Neural cell (in vitro differentiated cells): Measurements from ENCODE around the gene SND1. TPM values are rescaled to one million over a fixed set of nuclear protein-coding genes. Genes with fewer than 3 reads are reported as not detected.

ENCODE experiments used
- H2AFZ ChIP-seq: fragments of 200-600, 300-800 bp; sonication (generic), shearing (Covaris generic); 2 replicates; pipeline ENCODE4 v1.6.0; 2014; ENCODE audit warnings: low read depth, mild to moderate bottlenecking, antibody characterized with exemption, low read length, moderate library complexity
- H3F3A ChIP-seq: fragments of 200-600 bp; shearing (Covaris generic); 2 replicates; pipeline ENCODE4 v1.6.1; 2016; ENCODE audit warnings: mild to moderate bottlenecking, moderate library complexity, mixed read lengths, antibody characterized with exemption, low read length; ENCODE audit not compliant: insufficient read depth, poor library complexity, severe bottlenecking
- H3K27ac ChIP-seq: fragments of 200-600, 300-800 bp; sonication (generic), shearing (Covaris generic); 2 replicates; pipeline ENCODE4 v1.5.1; 2014; ENCODE audit warnings: mild to moderate bottlenecking, low read length, moderate library complexity
- H3K27me3 ChIP-seq: fragments of 300-800, 200-600 bp; sonication (generic), shearing (Covaris generic); 2 replicates; pipeline ENCODE4 v1.6.0; 2014; ENCODE audit warnings: mild to moderate bottlenecking, low read depth, low read length, moderate library complexity; ENCODE audit not compliant: insufficient read depth
- H3K36me3 ChIP-seq: fragments of 300-800, 200-600 bp; sonication (generic), shearing (Covaris generic); 2 replicates; pipeline ENCODE4 v1.5.1; 2014; ENCODE audit warnings: mild to moderate bottlenecking, antibody characterized with exemption, low read length, moderate library complexity; ENCODE audit not compliant: insufficient read depth
- H3K4me2 ChIP-seq: fragments of 300-800, 200-600 bp; sonication (generic), shearing (Covaris generic); 2 replicates; pipeline ENCODE4 v1.6.0; 2014; ENCODE audit warnings: mild to moderate bottlenecking, low read length
- H3K4me3 ChIP-seq: fragments of 300-800, 200-600 bp; sonication (generic), shearing (Covaris generic); 2 replicates; pipeline ENCODE4 v1.5.1; 2014; ENCODE audit warnings: mild to moderate bottlenecking, low read length, moderate library complexity
- H3K79me2 ChIP-seq: fragments of 200-600 bp; shearing (Covaris generic); replicated peaks from 2 replicates; pipeline ENCODE4 v1.6.0; 2014; ENCODE audit warnings: mild to moderate bottlenecking, low read length, moderate library complexity; ENCODE audit not compliant: insufficient read depth
- H3K9ac ChIP-seq: fragments of 300-800, 200-600 bp; sonication (generic), shearing (Covaris generic); 2 replicates; pipeline ENCODE4 v1.6.1; 2016; ENCODE audit warnings: mild to moderate bottlenecking, low read length, mixed read lengths
- H3K9me2 ChIP-seq: fragments of 200-600 bp; shearing (Covaris generic); 2 replicates; pipeline ENCODE4 v1.6.1; 2016; ENCODE audit warnings: mild to moderate bottlenecking, low read length, mixed read lengths; ENCODE audit not compliant: insufficient read depth
- H3K9me3 ChIP-seq: fragments of 200-600, 300-800 bp; sonication (generic), shearing (Covaris generic); 2 replicates; pipeline ENCODE4 v1.6.1; 2016; ENCODE audit warnings: mild to moderate bottlenecking, mixed run types, low read length, moderate library complexity, mixed read lengths
- H4K20me1 ChIP-seq: fragments of 200-600 bp; shearing (Covaris generic); 2 replicates; pipeline ENCODE4 v1.6.1; 2016; ENCODE audit warnings: mild to moderate bottlenecking, mixed run types; ENCODE audit not compliant: insufficient read depth
- CTCF ChIP-seq: fragments of 450-650 bp; IDR thresholded peaks from 2 replicates; pipeline ENCODE4 v1.5.1; 2014; ENCODE audit warnings: antibody characterized with exemption, mild to moderate bottlenecking, moderate library complexity; ENCODE audit not compliant: poor library complexity, severe bottlenecking
- EP300 ChIP-seq: fragments of 450-650 bp; conservative IDR thresholded peaks from 2 replicates; pipeline ENCODE4 v1.6.1; 2014; ENCODE audit warnings: antibody characterized with exemption, mild to moderate bottlenecking, moderate library complexity; ENCODE audit not compliant: poor library complexity, severe bottlenecking
- EZH2 ChIP-seq: fragments of 200-600, 300-800 bp; shearing (Covaris generic), sonication (generic); IDR thresholded peaks from 2 replicates; pipeline ENCODE4 v1.6.1; 2014; ENCODE audit warnings: antibody characterized with exemption, low read length, borderline replicate concordance, mild to moderate bottlenecking; ENCODE audit not compliant: insufficient read depth, poor library complexity, severe bottlenecking
- MXI1 ChIP-seq: fragments of 450-650 bp; conservative IDR thresholded peaks from 2 replicates; pipeline ENCODE4 v1.6.1; 2014; ENCODE audit warnings: antibody characterized with exemption, mild to moderate bottlenecking; ENCODE audit not compliant: poor library complexity, severe bottlenecking
- POLR2AphosphoS5 ChIP-seq: IDR thresholded peaks from 2 replicates; pipeline ENCODE4 v1.6.1; 2012
- RAD21 ChIP-seq: fragments of 450-650 bp; conservative IDR thresholded peaks from 2 replicates; pipeline ENCODE4 v1.6.1; 2014; ENCODE audit warnings: antibody characterized with exemption, mild to moderate bottlenecking, moderate library complexity
- SMC3 ChIP-seq: fragments of 450-650 bp; conservative IDR thresholded peaks from 2 replicates; pipeline ENCODE4 v1.6.1; 2014; ENCODE audit warnings: antibody characterized with exemption, mild to moderate bottlenecking, moderate library complexity; ENCODE audit not compliant: poor library complexity
- TAF1 ChIP-seq: IDR thresholded peaks from 2 replicates; pipeline ENCODE4 v1.6.1; 2012; ENCODE audit warnings: low read depth
- polyA plus RNA-seq: library from polyadenylated mRNA; depleted of rRNA; stranded (reverse); fragments of >200 nt; gene quantifications from 2 replicates; pipeline ENCODE4 v1.2.3, GENCODE V29; 2014
- TF ChIP-seq, protein P1 (sequence below): IDR thresholded peaks from 2 replicates; pipeline ENCODE4 v1.6.1; 2012; ENCODE audit warnings: borderline replicate concordance

Gene SND1
- polyA plus RNA-seq, 1 donor from 2014 or later: 37.4 TPM

- no peaks in the 10 kb centered on the region for H3K79me2 ChIP-seq
- H3K27me3 ChIP-seq: no peaks in the 10 kb centered on the region
Measured at GRCh38 chr7:127741764-127742375, 89.9 kb downstream of the SND1 start.

DNA sequence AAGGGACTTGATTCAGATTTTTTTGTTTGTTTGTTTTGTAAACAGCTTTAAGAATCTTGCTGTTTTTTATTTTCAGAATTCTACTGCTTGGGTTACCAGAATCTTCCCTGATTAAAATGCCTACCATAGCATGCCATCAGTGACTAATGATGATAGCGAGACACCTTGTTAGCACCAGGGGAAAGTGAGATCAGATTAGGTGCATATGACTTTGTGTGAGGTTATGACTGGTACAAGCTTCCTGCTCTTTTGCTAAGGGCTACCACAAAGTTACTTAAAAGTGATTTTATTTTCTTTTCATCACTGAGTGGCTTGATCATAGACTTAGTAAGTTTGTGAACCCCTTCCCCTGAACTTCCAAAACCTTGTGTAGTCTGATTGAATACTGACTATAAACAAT, 93.5 kb downstream of the SND1 start:
- no peaks in the 10 kb centered on the region for H3K79me2 ChIP-seq
- no peak overlapping the region for H3K4me3 ChIP-seq
- H3K9me3 ChIP-seq: no peaks in the 10 kb centered on the region
- TF ChIP-seq TAF1 (no peak), SMC3 (no peak), EP300 (no peak), EZH2 (no peak), RAD21 (no peak)
- TF ChIP-seq, protein P1, sequence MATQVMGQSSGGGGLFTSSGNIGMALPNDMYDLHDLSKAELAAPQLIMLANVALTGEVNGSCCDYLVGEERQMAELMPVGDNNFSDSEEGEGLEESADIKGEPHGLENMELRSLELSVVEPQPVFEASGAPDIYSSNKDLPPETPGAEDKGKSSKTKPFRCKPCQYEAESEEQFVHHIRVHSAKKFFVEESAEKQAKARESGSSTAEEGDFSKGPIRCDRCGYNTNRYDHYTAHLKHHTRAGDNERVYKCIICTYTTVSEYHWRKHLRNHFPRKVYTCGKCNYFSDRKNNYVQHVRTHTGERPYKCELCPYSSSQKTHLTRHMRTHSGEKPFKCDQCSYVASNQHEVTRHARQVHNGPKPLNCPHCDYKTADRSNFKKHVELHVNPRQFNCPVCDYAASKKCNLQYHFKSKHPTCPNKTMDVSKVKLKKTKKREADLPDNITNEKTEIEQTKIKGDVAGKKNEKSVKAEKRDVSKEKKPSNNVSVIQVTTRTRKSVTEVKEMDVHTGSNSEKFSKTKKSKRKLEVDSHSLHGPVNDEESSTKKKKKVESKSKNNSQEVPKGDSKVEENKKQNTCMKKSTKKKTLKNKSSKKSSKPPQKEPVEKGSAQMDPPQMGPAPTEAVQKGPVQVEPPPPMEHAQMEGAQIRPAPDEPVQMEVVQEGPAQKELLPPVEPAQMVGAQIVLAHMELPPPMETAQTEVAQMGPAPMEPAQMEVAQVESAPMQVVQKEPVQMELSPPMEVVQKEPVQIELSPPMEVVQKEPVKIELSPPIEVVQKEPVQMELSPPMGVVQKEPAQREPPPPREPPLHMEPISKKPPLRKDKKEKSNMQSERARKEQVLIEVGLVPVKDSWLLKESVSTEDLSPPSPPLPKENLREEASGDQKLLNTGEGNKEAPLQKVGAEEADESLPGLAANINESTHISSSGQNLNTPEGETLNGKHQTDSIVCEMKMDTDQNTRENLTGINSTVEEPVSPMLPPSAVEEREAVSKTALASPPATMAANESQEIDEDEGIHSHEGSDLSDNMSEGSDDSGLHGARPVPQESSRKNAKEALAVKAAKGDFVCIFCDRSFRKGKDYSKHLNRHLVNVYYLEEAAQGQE: no peak
- no peak overlapping the region for H2AFZ ChIP-seq
- no peaks in the 10 kb centered on the region for H3F3A ChIP-seq
- no peak overlapping the region for H3K27ac ChIP-seq
- no peaks in the 10 kb centered on the region for H4K20me1 ChIP-seq
- H3K4me2 ChIP-seq: no peak overlapping the region
- no peaks in the 10 kb centered on the region for H3K9me2 ChIP-seq
- H3K9ac ChIP-seq: no peak overlapping the region
- no peaks in the 10 kb centered on the region for H3K36me3 ChIP-seq
- no peaks in the 10 kb centered on the region for H3K27me3 ChIP-seq

More at GRCh38 chr7:127741764-127742375, 89.9 kb downstream of the SND1 start:
- Histone ChIP-seq H2AFZ (no peak overlapping the region), H3F3A (no peaks in the 10 kb centered on the region), H3K9me2 (no peaks in the 10 kb centered on the region), H4K20me1 (no peaks in the 10 kb centered on the region), H3K27ac (no peak overlapping the region), H3K9ac (no peak overlapping the region), H3K9me3 (no peaks in the 10 kb centered on the region), H3K4me2 (no peak overlapping the region), H3K36me3 (no peaks in the 10 kb centered on the region), H3K4me3 (no peak overlapping the region)
- no peak for TF ChIP-seq MXI1
- no peak for TF ChIP-seq EP300
- TF ChIP-seq, protein P1: no peak
- no peak for TF ChIP-seq RAD21
- TF ChIP-seq EZH2: no peak
- no peak for TF ChIP-seq CTCF
- TF ChIP-seq SMC3: no peak
- TF ChIP-seq TAF1: no peak
- TF ChIP-seq POLR2AphosphoS5: no peak
